NK-92 treated with Interleukin-12 subunit alpha and Interleukin-12 subunit beta, amount 100 ng/mL, for 24 hours (cell line): ENCODE measurements around the gene EDNRA.

Experiments
- DNase-seq: peaks from one replicate; lab custom pipeline; 2025; lab: John Stamatoyannopoulos, UW

Gene EDNRA

DNA sequence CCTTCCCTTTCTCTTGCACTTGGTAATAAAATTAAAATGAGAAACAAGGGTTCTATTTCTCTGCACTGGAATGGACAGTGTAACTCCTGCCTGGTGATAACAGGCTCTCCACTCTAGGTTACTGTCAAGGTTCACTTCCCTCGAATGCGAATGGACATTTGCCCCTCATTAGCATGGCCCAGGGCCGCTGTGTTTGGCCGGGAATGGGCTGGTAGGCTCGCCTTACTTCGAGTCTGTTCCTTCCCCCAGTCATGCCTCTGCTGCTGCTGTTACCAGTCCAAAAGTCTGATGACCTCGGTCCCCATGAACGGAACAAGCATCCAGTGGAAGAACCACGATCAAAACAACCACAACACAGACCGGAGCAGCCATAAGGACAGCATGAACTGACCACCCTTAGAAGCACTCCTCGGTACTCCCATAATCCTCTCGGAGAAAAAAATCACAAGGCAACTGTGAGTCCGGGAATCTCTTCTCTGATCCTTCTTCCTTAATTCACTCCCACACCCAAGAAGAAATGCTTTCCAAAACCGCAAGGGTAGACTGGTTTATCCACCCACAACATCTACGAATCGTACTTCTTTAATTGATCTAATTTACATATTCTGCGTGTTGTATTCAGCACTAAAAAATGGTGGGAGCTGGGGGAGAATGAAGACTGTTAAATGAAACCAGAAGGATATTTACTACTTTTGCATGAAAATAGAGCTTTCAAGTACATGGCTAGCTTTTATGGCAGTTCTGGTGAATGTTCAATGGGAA lies 61.5 kb downstream of the EDNRA start:
- DNase-seq: no peak

DNA sequence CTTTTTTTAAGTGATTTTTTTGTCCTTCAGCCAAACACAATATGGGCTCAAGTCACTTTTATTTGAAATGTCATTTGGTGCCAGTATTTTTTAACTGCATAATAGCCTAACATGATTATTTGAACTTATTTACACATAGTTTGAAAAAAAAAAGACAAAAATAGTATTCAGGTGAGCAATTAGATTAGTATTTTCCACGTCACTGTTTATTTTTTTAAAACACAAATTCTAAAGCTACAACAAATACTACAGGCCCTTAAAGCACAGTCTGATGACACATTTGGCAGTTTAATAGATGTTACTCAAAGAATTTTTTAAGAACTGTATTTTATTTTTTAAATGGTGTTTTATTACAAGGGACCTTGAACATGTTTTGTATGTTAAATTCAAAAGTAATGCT lies 62.1 kb downstream of the EDNRA start:
- DNase-seq: no peak

DNA sequence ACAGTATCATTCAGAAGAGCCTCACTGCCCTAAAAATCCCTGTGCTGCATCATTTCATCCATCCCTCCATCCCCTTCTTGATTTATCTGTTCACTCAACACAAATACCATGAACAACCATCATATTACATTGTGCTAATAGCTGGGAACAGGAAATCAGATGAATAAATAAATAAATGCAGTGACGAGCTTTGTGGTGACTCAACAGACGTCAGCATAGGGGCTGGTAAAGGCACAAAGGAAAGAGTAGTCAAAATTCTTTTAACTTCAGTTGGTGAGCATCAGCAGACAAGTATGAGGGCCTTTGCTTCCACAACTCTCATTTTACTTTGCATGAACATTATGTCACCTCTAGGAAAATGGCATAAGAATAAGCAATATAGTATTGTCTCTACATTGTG lies 65.5 kb downstream of the EDNRA start:
- DNase-seq: no peak

DNA sequence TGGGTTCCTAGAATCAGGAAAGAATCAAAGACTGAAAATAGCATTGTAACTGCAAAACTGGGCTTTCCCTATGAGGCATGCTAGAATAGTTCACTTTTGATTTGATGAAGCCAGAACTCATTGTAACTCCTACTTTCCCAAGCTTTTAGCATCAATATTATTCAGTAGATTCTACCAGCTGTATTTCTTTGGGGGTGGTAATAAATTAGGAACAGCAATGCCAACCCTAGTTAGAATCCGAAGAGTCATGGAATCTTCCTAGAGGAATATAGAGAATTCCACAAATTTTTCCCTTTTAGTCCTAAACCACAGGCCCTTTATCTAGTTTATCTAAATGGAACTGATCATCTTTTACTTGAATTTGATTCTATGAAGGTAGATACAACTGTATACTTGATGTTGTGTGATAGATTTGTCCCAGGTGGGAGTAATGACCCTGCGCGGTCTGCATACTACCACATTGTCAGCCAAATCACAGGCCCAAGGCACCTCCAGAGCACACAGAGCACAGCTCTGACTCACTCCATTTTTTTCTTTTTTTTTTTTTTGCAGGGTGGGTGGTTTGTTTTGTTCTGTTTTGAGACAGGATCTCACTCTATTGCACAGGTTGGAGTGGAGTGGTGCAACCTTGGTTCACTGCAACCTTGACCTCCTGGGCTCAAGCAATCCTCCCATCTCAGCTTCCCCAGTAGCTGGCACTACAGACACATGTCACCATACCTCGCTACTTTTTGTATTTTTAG lies 66.6 kb downstream of the EDNRA start:
- DNase-seq: no peak

DNA sequence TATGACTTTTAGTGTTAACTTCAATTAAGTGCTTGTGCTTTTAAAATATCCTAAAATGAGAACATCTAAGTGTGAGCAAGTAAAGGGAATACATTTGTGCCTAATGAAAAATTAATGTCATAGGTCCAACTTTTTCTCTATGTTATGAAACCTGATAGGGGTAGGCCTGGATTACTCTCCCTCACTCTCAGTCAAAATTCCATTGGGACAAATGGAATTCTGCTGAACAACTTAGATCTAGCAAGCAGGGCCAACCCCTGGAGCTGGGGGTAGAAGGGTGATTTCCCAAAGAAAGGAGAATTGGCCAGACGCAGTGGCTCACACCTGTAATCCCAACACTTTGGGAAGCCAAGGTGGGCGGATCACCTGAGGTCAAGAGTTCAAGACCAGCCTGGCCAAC lies 67.4 kb downstream of the EDNRA start:
- no peak for DNase-seq

DNA sequence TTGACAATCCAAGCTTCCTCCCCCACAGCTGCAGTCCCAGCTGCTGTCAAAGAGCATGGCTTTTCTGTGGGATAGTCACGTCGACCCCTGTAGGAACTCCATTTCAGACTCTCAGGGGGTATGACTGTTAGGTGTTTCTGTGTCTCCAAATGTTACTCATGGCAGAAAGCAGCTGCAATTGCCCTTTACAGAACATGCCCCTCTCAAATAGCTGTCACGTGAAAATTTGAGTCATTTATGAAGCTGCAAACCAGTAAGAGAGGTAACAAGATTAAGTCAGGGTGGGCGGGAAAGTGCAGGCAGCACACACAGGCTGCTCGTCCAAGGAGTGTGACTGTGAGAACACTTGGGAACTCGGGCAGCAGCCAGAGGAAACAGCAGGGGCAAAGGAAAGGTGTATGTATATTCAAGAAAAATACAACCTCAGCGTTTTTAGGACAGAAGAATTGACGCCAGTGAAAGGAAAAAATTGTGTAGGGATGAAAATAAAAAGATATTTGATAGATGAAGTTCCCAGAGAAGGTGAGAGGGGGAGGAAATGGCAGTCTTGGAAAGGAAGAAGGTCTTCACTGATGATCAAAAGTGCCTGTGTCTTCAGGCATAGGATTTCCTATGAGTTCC lies 69.8 kb downstream of the EDNRA start:
- no peak for DNase-seq

DNA sequence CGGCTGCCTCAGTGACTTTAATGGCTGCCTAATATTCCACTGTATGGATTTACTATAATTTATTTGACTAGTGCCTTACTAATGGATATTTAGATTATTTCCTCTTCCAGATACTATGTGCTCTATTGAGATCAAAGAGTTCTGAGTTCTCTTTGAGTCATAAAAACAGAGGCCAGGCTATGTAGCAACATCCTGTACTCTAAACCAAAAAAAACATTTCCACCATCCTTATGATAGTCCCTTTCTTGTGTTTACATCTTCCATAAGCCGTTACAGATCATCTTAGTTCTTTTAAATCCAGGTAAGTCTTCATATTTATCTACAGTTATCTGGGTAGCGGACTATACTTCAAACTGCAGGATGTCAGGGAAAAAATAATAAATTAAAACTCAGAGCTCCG lies 79.7 kb downstream of the EDNRA start:
- no peak for DNase-seq

DNA sequence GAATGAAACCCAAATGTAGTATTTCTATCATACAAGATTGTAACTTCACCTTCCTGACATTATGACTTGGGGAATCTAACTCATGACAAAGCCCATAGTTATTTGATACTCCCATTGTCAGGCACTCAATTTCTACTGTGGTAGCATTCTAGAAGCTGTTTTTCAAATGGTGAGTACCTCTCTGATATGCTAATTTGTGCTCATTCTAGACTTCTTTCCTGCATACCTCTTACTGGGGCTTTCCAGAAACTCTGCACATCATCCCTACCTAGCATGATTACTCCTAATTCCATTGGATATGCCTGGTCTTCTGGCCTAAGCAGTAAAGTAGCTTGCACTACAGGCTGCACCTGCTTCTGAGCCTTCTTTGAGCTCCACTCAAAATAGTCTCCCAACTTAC lies 85.9 kb downstream of the EDNRA start:
- no peak for DNase-seq

DNA sequence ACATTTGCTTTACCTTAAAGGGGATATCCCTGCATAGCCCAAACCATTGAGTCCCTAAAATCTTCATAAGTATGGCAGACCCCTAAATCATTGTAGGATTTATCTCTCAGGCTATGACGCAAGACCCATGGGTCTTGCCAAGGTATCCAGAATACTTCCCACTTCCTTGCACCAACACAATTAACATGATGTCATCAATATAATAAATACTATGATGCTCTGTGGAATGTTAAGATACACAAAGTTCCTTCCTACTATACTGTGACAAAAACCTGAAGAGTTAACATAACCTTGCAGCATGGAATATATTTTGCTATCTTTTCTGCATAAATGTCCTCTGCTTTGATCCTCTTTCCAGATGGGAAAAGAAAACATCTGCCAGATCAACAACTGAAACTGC lies 86.4 kb downstream of the EDNRA start:
- no peak for DNase-seq

DNA sequence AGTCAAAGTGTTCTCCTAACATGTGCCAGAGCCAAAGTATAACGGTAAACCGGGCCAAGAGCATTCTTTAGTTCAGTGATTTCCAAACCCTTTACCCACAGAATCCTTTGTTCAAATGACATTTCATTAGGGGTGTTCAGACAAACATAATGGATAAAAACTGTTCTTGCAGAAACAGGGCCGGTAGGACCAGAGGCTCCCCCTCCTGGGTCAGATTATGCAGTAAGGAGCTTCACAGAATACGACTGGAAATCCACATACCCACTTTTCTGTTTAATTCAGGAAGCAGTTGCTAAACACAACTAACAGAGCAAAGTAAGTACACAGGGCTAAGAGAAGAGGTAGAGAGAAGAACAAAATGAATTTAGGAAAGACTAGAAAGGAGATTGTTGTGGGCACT lies 89.7 kb downstream of the EDNRA start:
- DNase-seq: no peak

DNA sequence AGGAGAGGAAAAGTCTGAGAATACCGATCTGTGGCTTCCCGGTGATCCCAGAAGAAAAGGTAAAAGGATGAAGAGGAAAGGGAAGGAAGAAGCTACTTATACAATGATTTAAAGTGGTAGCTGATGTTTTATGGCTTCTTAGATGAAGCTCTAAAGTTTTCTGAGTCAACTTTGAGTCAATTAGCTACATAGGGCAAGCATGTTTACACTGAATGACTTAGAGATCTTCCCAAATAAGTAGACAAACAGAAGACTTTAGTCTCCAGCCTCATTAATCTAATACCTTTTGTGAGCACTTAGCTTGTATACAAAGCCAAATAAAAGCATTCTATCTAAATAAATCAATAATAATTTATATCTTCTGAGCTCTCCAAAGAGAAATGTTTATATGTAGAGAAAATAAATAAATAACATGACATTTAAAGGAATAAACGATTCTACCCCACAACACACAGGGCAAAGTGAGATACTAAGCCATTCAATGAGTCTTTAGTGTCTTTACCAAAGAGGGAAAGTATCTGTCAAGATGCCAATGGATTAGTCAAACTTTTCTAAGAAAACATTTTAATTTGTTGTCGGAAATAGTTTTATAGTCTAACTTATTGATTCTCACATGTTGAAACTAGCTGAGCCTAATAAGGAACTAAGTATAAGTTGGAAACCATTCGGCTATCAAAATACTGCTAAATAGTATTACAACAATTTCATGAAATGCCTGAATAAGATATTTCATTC lies 90.3 kb downstream of the EDNRA start:
- DNase-seq: no peak

DNA sequence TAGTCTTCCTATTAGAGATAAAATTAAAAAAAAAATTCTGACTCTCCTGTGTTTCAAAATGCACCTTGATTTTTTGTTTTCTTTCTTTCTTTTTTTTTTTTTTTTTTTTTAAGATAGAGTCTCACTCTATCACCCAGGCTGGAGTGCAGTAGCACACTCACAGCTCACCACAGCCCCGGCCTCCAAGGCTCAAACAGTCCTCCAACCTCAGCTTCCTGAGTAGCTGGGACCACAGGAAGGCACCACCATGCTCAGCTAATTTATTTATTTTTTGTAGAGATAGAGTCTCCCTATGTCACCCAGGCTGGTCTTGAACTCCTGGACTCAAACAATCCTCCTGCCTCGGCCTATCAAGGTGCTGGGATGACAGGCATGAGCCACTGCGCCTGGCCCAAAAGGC lies 95.2 kb downstream of the EDNRA start:
- DNase-seq: no peak

DNA sequence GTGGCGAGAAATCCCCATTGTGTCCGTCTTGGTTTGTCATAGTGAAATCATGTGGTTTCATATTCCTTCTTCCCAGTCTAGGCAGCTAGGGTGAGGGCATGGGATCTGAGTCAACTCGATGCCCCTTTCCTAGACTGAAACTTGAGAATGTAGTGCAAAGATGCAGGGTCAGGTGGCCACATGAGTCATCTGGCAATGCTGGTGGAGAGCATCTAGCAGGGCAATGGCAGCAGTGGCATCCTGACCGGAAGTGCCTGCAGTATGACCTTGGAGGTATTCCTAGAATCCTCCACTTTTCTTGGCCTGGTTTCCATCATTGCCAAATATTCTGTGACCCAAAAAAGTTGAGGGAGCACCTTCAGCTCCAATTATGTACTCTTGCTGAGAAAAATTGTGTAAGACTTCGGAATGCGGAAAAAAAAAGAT lies 97.2 kb downstream of the EDNRA start:
- DNase-seq: no peak

DNA sequence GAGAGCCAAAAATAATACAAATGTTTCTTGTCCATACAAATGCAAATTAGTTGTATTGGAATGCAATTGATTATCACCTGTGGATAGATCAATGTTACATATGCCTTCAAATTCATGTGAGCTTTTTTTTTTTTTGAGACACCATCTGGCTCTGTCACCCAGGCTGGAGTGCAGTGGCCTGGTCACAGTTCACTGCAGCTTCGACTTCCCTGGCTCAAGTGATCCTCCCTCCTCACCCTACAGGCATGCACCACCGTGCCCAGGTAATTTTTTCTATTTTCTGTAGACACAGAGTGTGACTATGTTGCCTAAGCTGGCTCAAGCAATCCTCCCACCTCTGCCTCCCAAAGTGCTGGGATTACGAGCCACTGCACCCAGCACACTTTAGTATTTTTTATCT lies 97.7 kb downstream of the EDNRA start:
- DNase-seq: no peak

DNA sequence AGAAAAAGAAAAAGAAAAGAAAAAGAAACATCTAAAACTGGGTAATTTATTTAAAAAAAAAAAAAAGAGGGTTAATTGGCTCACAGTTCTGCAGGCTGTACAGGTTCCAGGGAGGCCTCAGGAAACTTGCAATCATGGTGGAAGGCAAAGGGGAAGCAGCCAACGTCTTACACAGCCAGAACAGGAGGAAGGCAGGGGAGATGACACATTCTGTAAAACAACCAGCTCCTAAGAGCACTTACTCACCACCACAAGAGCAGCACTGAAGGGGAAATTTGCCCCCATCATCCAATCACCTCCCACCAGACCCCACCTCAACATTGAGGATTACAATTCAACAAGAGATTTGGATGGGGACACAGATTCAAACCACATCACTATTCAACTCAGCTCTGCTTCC lies 99.5 kb downstream of the EDNRA start:
- no peak for DNase-seq

DNA sequence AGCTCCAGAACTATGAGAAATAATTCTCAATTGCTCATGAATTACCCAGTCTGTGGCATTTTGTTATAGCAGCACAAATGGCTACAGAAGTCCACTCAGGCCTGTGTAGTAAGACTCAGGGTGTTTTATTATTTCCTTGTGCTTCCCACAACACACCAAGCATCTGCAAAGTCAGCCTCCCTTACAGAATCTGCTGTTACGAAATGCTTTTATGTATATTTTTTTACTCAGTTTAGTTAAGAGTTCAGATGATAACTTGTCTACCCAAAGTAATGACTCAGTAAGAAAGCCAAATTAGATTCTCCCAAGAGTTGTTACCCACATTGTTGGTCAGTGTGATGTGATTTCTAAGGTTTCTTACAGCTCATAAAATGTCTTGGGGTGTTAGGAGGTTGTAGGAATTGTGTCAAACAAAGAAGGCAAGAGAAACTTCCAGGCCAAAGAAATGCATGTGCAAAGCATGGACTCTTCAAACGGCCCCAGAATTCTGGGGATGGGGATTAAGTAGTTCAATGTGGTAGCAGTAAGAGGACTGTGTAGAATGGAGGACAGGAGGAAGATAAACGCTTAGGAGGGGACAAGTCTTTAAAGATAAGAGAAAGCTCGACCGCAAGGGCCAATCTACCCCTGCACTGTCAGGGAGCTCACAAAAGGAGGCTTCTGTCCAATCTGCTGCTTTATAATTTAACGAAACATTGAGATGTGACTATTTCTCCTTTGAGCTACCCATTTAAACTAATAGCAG lies 100.9 kb downstream of the EDNRA start:
- DNase-seq: no peak

DNA sequence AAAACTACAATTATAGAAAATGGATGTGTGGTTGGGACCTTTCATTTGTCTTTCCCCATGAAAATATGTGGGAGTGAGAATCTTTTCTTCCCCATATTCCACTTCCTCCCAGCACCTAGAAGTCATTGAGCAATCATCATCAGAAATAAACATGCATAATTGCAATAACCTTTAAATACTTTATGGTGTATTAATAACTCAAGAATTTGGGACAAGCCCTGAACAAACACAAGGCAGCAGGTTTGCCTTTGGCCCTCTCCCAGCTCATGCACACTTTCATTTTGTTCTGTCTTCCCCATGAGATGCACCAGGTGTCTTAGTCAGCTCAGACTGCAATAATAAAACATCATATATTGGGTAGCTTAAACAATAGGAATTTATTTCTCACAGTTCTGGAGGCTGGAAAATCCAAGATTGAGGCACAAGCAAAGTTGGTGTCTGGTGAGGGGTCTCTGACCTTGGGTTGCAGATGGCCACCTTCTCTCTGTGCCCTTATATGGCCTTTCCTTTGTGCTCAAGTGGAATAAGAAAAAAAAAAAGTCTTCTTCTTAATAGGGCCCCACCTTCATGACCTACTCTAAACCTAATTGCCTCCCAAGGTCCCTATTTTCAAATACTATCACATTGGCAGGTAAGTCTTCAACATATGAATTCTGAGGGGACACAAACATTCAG lies 101.6 kb downstream of the EDNRA start:
- no peak for DNase-seq

DNA sequence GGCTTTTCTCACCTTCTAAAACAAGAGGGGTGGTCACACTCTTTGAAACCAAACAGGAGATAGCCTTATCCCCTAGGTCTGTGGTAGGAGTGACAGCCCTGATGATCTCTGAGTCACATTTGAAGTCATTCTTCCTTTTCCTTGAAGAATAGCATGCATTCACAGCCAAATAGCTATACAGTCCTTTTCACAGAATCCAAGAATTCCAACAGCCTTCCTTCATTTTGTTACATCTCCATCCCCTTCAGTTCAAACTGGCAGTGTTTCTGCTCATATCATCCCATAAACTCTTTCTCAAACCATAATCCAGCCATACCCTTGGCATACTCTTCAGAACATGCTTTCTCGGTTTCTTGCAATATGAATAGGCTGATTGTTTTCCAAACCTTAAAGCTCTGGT lies 103.0 kb downstream of the EDNRA start:
- DNase-seq: no peak

DNA sequence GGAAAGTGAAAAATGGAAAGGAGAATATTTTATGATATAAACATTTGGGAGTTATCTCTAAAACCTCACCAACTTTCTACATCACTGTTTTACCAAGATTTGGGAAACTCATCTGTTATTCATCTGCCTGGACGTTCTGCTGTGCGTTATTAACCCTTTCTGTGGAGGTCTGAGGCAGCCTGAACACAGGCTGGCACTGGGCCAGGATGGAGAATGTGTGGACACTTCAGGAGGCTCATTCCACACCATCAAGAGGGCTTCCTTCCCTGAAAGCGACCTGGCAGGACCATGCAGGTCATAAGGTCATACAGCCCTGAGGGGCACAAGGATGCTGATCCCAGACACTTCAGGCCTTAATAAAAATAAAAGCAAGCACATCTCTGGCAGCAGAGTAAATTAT lies 105.1 kb downstream of the EDNRA start:
- no peak for DNase-seq

DNA sequence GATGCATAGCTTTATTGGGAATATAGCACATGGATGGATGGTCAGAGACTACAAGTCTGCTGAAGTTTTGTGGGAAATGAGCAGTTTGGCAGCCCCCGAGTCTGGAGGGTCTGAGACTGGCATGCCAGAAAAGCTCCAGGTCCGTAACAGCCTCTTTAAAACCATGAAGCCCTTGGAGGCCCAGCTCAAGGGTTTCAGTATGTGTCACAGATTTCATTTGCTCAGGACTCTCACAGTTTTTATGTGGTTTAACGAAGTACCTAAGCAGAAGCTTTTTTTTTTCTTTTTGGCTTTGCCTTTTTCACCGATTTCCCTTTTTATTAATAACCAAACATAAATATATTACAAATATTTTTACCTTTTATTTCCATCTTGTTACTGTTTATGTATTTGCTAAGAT lies 105.7 kb downstream of the EDNRA start:
- no peak for DNase-seq

DNA sequence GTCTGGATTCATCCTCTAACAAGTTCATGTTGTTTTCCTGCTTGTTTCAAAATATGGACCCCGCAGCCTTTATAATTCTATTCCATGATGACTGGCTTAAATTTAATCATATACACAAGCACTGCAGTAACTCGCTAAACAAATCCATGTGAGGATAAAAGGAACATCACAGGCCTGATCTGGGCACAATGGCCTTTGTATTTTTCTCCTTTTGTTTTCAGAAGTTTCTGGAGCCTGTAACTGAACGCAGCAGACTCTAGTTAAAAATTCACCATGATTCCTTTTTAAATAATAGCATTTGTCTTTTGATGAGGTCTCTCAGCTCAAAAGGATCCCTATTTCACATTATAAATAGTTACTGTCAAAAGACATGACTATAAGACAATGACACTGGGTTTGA lies 106.1 kb downstream of the EDNRA start:
- no peak for DNase-seq
